ENCODE data around the gene TBC1D8B. TPM values are rescaled to one million over a fixed set of nuclear protein-coding genes. Genes with fewer than 3 reads are reported as not detected.
A peak's percentile ranks its signal among the peaks of the same experiment; 100 is the strongest.

TBC1D8B gene
- total RNA-seq, 2 experiments from 2014 or later = 0.22 TPM

GRCh38 chrX:106891762-106892460, 89.4 kb downstream of the TBC1D8B start:
- Histone ChIP-seq H3K36me3 (ENCODE audit: insufficient read depth, low read length) (no peaks in the 10 kb centered on the region), H3K9me3 (ENCODE audit: control insufficient read depth in 1 of 2, insufficient read depth in 1 of 2, low read length in 2 of 2) (no peaks in the 10 kb centered on the region), H3K4me1 (ENCODE audit: insufficient read depth, low read length) (no peaks in the 10 kb centered on the region), H3K27me3 (ENCODE audit: control insufficient read depth in 1 of 2, insufficient read depth in 2 of 2, low read length in 2 of 2) (peaks cover 0 to 3% of the 10 kb centered on the region in 2 experiments), H3K27ac (ENCODE audit: low read depth in 1 of 2, low read length in 2 of 2) (no peak overlapping the region), H3K4me3 (ENCODE audit: low read length) (no peak overlapping the region)
- no peak for TF ChIP-seq CTCF (IDR thresholded peaks at IDR 0.05)
- Mint-ChIP-seq H3K27me3 (peaks cover 31% of the 10 kb centered on the region), H3K9me3 (no peaks in the 10 kb centered on the region), H3K4me3 (no peak overlapping the region), H3K4me1 (ENCODE audit: low read depth) (no peaks in the 10 kb centered on the region), H3K27ac (no peak overlapping the region), H3K36me3 (ENCODE audit: low read depth) (no peaks in the 10 kb centered on the region)
- CTCF ChIA-PET = no interaction called here
- DNase-seq = no peak
- no peak for ATAC-seq (ENCODE audit: poor library complexity)
- intact Hi-C loops (cut with DNase I, micrococcal nuclease) = loop anchor here (10.0 kb wide), 2 partner anchors 543 to 1183 kb away; no protein-coding TSS in a partner anchor
- POLR2A ChIA-PET = no interaction called here

- peaks cover 0 to 3% of the 10 kb centered on the region in 2 experiments for H3K27me3 ChIP-seq (ENCODE audit: control insufficient read depth in 1 of 2, insufficient read depth in 2 of 2, low read length in 2 of 2)
- H3K36me3 ChIP-seq (ENCODE audit: insufficient read depth, low read length) = no peaks in the 10 kb centered on the region
- peak; percentile 54 for TF ChIP-seq CTCF (IDR thresholded peaks at IDR 0.05)
- H3K4me1 ChIP-seq (ENCODE audit: insufficient read depth, low read length) = no peaks in the 10 kb centered on the region
- no peaks in the 10 kb centered on the region for H3K9me3 ChIP-seq (ENCODE audit: control insufficient read depth in 1 of 2, insufficient read depth in 1 of 2, low read length in 2 of 2)
- POLR2A ChIA-PET = no interaction called here
- no peak overlapping the region for H3K4me3 ChIP-seq (ENCODE audit: low read length)
- no peaks in the 10 kb centered on the region for H3K9me3 Mint-ChIP-seq
- CTCF ChIA-PET = interaction anchor here (0.9 to 2.4 kb wide), 8 partner anchors 9 to 95 kb away, joined by 3 to 10 read pairs (median 3); partner anchors contain the start of gene RIPPLY1
- intact Hi-C loops (cut with DNase I, micrococcal nuclease) = loop anchor here (2.0 to 10.0 kb wide), 3 partner anchors 58 to 1180 kb away; no protein-coding TSS in a partner anchor
- no peak overlapping the region for H3K4me3 Mint-ChIP-seq
- peak; percentile 62 for ATAC-seq (ENCODE audit: poor library complexity)
- H3K27ac Mint-ChIP-seq = no peak overlapping the region
- no peaks in the 10 kb centered on the region for H3K4me1 Mint-ChIP-seq (ENCODE audit: low read depth)
- H3K27ac ChIP-seq (ENCODE audit: low read depth in 1 of 2, low read length in 2 of 2) = no peak overlapping the region
- peaks cover 21% of the 10 kb centered on the region for H3K27me3 Mint-ChIP-seq
- peak; percentile 12 to 67 (median 26) for DNase-seq
- no peaks in the 10 kb centered on the region for H3K36me3 Mint-ChIP-seq (ENCODE audit: low read depth)
Observed at GRCh38 chrX:106894392-106894909, 92.0 kb downstream of the TBC1D8B start.

- ATAC-seq (ENCODE audit: poor library complexity) = no peak
- POLR2A ChIA-PET = no interaction called here
- peaks cover 0 to 3% of the 10 kb centered on the region in 2 experiments for H3K27me3 ChIP-seq (ENCODE audit: control insufficient read depth in 1 of 2, insufficient read depth in 2 of 2, low read length in 2 of 2)
- CTCF ChIA-PET = interaction anchor here (1.0 to 2.4 kb wide), 6 partner anchors 8 to 94 kb away, joined by 3 to 10 read pairs (median 3); partner anchors contain the start of gene RIPPLY1
- no peaks in the 10 kb centered on the region for H3K4me1 ChIP-seq (ENCODE audit: insufficient read depth, low read length)
- Mint-ChIP-seq H3K36me3 (ENCODE audit: low read depth) (no peaks in the 10 kb centered on the region), H3K4me1 (ENCODE audit: low read depth) (no peaks in the 10 kb centered on the region), H3K27ac (no peak overlapping the region), H3K4me3 (no peak overlapping the region), H3K27me3 (peaks cover 21% of the 10 kb centered on the region), H3K9me3 (no peaks in the 10 kb centered on the region)
- no peaks in the 10 kb centered on the region for H3K36me3 ChIP-seq (ENCODE audit: insufficient read depth, low read length)
- no peaks in the 10 kb centered on the region for H3K9me3 ChIP-seq (ENCODE audit: control insufficient read depth in 1 of 2, insufficient read depth in 1 of 2, low read length in 2 of 2)
- no peak overlapping the region for H3K4me3 ChIP-seq (ENCODE audit: low read length)
- intact Hi-C loops (cut with DNase I, micrococcal nuclease) = loop anchor here (2.0 to 10.0 kb wide), 5 partner anchors 58 to 1180 kb away; partner anchors contain the start of genes NCBP2L (in 1 of the 2) and TSC22D3 (in 1 of the 2)
- TF ChIP-seq CTCF (IDR thresholded peaks at IDR 0.05) = no peak
- no peak overlapping the region for H3K27ac ChIP-seq (ENCODE audit: low read depth in 1 of 2, low read length in 2 of 2)
- no peak for DNase-seq
Observed at GRCh38 chrX:106894978-106895452, 92.5 kb downstream of the TBC1D8B start.

Data from CD4-positive, alpha-beta T cell (primary cell).